ENCODE data around the gene ETV3L. TPM values are rescaled to one million over a fixed set of nuclear protein-coding genes. Genes with fewer than 3 reads are reported as not detected.

Gene ETV3L
- total RNA-seq, 1 experiment from 2014 or later = not detected

GRCh38 chr1:157145076-157145475, 45.5 kb upstream of the ETV3L start:
- POLR2A ChIA-PET = no interaction called here

More at GRCh38 chr1:157145076-157145475, 45.5 kb upstream of the ETV3L start:
- no TSS peak for BruUV-seq (replicated peaks)
- ATAC-seq = no peak
- H3K27ac ChIP-seq (ENCODE audit: low read depth, low read length) = no peak overlapping the region
- intact Hi-C loops (cut with micrococcal nuclease) = no loop called here
- H3K4me3 ChIP-seq (replicated peaks in 1 of 2; ENCODE audit: low read depth in 1 of 2, low read length in 2 of 2) = no peak overlapping the region
- CTCF ChIA-PET = no interaction called here
- no peak for TF ChIP-seq EGR1 (IDR thresholded peaks at IDR 0.05; ENCODE audit: low read depth)
- TF ChIP-seq YY1 (IDR thresholded peaks at IDR 0.05; ENCODE audit: extremely low read depth, insufficient replicate concordance, low read depth, low read length) = no peak
- TF ChIP-seq EZH2 (IDR thresholded peaks at IDR 0.05) = no peak
- no peak for TF ChIP-seq TCF7L2 (IDR thresholded peaks at IDR 0.05; ENCODE audit: borderline replicate concordance, extremely low read depth, insufficient read depth, insufficient read length)
- no peak for TF ChIP-seq RAD21 (IDR thresholded peaks at IDR 0.05; ENCODE audit: low read depth)
- no peak for TF ChIP-seq ZFX (IDR thresholded peaks at IDR 0.05)
- no peak for TF ChIP-seq SP1 (IDR thresholded peaks at IDR 0.05; ENCODE audit: low read depth)
- TF ChIP-seq SIN3A (IDR thresholded peaks at IDR 0.05; ENCODE audit: low read depth) = no peak
- TF ChIP-seq REST (IDR thresholded peaks at IDR 0.05; ENCODE audit: low read depth) = no peak
- no peak for TF ChIP-seq CTCF (IDR thresholded peaks at IDR 0.05 in 2 of 3, conservative IDR thresholded peaks at IDR 0.05 in 1 of 3; ENCODE audit: borderline replicate concordance in 1 of 3, insufficient read depth in 1 of 3, low read depth in 2 of 3, low read length in 2 of 3)
- no peaks in the 10 kb centered on the region for H3K9me2 ChIP-seq (ENCODE audit: insufficient read depth)
- RAD21 ChIA-PET (ENCODE audit: low non-redundant PET in 1 of 2, low total read pairs in 2 of 2, uncharacterized antibody in 2 of 2, unreplicated experiment in 2 of 2) = no interaction called here
- no peaks in the 10 kb centered on the region for H3K79me2 ChIP-seq (ENCODE audit: insufficient read depth, low read length)
- peaks cover 0 to 5% of the 10 kb centered on the region in 2 experiments; a peak in 2 of 4 replicates for H3K4me1 ChIP-seq (ENCODE audit: control insufficient read depth in 1 of 2, insufficient read depth in 2 of 2, low read length in 2 of 2)
- no peaks in the 10 kb centered on the region for H3K27me3 ChIP-seq (ENCODE audit: insufficient read depth, low read length)
- H4K20me1 ChIP-seq (ENCODE audit: insufficient read depth) = no peaks in the 10 kb centered on the region
- no peaks in the 10 kb centered on the region for H3K36me3 ChIP-seq (ENCODE audit: control insufficient read depth in 1 of 2, insufficient read depth in 2 of 2, low read length in 2 of 2)
- H3K9me3 ChIP-seq (ENCODE audit: control insufficient read depth in 1 of 2, insufficient read depth in 1 of 2, low read depth in 1 of 2, low read length in 2 of 2) = no peaks in the 10 kb centered on the region
- no peak overlapping the region for H3K4me2 ChIP-seq (ENCODE audit: low read length)
- H3K9ac ChIP-seq (ENCODE audit: low read length) = no peak overlapping the region
- DNase-seq (ENCODE audit: low read depth, low spot score) = no peak
- no peak overlapping the region for H2AFZ ChIP-seq (ENCODE audit: low read depth, low read length, poor library complexity, severe bottlenecking)

Measured in HCT116 (cell line).